ENCODE measurements around the gene RAD51B. TPM values are rescaled to one million over a fixed set of nuclear protein-coding genes. Genes with fewer than 3 reads are reported as not detected.

RAD51B gene
- total RNA-seq, 1 experiment from 2014 or later, result 23.3 TPM

DNA sequence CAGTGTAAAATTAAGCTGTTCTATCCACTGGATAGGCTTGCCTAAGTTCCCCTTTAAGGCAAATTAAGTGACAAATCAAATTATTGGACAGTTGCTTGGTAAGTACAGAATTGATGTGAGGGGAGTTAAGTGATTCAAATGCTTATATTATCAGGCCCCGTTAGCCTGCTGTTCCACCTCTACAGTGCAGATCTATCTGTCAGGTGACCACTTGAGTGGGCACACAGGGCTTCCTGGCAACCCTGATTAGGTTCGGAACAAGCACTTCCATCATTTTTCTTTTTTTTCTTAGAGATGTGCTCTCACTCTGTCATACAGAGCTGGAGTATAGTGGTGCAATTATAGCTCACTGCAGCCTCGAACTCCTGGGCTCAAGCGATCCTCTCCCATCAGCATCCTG lies 453.8 kb downstream of the RAD51B start:
- BruUV-seq (replicated peaks), result no TSS peak
- H3K36me3 ChIP-seq (ENCODE audit: insufficient read depth, low read length, poor library complexity, severe bottlenecking), result no peaks in the 10 kb centered on the region
- TF ChIP-seq, protein P1, sequence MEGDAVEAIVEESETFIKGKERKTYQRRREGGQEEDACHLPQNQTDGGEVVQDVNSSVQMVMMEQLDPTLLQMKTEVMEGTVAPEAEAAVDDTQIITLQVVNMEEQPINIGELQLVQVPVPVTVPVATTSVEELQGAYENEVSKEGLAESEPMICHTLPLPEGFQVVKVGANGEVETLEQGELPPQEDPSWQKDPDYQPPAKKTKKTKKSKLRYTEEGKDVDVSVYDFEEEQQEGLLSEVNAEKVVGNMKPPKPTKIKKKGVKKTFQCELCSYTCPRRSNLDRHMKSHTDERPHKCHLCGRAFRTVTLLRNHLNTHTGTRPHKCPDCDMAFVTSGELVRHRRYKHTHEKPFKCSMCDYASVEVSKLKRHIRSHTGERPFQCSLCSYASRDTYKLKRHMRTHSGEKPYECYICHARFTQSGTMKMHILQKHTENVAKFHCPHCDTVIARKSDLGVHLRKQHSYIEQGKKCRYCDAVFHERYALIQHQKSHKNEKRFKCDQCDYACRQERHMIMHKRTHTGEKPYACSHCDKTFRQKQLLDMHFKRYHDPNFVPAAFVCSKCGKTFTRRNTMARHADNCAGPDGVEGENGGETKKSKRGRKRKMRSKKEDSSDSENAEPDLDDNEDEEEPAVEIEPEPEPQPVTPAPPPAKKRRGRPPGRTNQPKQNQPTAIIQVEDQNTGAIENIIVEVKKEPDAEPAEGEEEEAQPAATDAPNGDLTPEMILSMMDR (conservative IDR thresholded peaks at IDR 0.05; ENCODE audit: low read depth, low read length), result no peak
- TF ChIP-seq EZH2 (IDR thresholded peaks at IDR 0.05; ENCODE audit: borderline replicate concordance, low read depth, low read length, poor library complexity, severe bottlenecking), result no peak
- intact Hi-C loops (cut with micrococcal nuclease; ENCODE audit: unreplicated experiment), result no loop called here
- H3K27me3 ChIP-seq (replicated peaks; ENCODE audit: insufficient read depth, low read depth, low read length, poor library complexity), result no peaks in the 10 kb centered on the region
- POLR2A ChIA-PET (ENCODE audit: low non-redundant PET), result no interaction called here
- no peaks in the 10 kb centered on the region for H3K9me3 ChIP-seq (ENCODE audit: low read depth, low read length, poor library complexity, severe bottlenecking)
- peaks cover 8% of the 10 kb centered on the region for H3K4me1 ChIP-seq (ENCODE audit: insufficient read depth, low read length, poor library complexity, severe bottlenecking)
- DNase-seq (ENCODE audit: low spot score), result no peak
- CTCF ChIA-PET, result no interaction called here
- H3K4me3 ChIP-seq (ENCODE audit: low read depth, low read length, poor library complexity, severe bottlenecking), result no peak overlapping the region
- no peak overlapping the region for H3K27ac ChIP-seq (ENCODE audit: low read depth, low read length, poor library complexity, severe bottlenecking)

DNA sequence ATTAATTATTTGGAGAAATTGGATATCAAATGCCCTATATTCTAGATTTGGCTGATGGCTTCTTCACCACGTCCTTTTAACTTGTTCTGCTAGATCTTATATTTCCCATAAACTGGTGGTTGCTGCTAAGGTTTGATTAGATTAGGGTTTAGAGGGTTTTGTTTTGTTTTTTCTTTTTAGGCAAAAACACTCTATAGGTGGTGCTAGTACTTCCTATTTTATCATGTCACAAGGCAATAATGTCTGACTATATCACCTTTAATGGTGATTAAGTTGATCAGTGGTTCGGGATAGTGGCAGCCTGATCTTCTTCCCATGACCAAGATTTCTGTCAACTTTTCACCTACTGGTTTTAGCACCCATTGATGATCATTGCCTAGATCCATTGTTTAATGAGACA lies 455.1 kb downstream of the RAD51B start:
- POLR2A ChIA-PET (ENCODE audit: low non-redundant PET), result no interaction called here
- Histone ChIP-seq H3K36me3 (ENCODE audit: insufficient read depth, low read length, poor library complexity, severe bottlenecking) (no peaks in the 10 kb centered on the region), H3K27ac (ENCODE audit: low read depth, low read length, poor library complexity, severe bottlenecking) (no peak overlapping the region), H3K4me3 (ENCODE audit: low read depth, low read length, poor library complexity, severe bottlenecking) (no peak overlapping the region), H3K27me3 (replicated peaks; ENCODE audit: insufficient read depth, low read depth, low read length, poor library complexity) (no peaks in the 10 kb centered on the region), H3K4me1 (ENCODE audit: insufficient read depth, low read length, poor library complexity, severe bottlenecking) (no peaks in the 10 kb centered on the region), H3K9me3 (ENCODE audit: low read depth, low read length, poor library complexity, severe bottlenecking) (no peaks in the 10 kb centered on the region)
- intact Hi-C loops (cut with micrococcal nuclease; ENCODE audit: unreplicated experiment), result no loop called here
- BruUV-seq (replicated peaks), result no TSS peak
- no peak for TF ChIP-seq EZH2 (IDR thresholded peaks at IDR 0.05; ENCODE audit: borderline replicate concordance, low read depth, low read length, poor library complexity, severe bottlenecking)
- TF ChIP-seq, protein P1 (conservative IDR thresholded peaks at IDR 0.05; ENCODE audit: low read depth, low read length), result no peak; the same call in 1 of the 2 replicates
- CTCF ChIA-PET, result no interaction called here
- no peak for DNase-seq (ENCODE audit: low spot score)

DNA sequence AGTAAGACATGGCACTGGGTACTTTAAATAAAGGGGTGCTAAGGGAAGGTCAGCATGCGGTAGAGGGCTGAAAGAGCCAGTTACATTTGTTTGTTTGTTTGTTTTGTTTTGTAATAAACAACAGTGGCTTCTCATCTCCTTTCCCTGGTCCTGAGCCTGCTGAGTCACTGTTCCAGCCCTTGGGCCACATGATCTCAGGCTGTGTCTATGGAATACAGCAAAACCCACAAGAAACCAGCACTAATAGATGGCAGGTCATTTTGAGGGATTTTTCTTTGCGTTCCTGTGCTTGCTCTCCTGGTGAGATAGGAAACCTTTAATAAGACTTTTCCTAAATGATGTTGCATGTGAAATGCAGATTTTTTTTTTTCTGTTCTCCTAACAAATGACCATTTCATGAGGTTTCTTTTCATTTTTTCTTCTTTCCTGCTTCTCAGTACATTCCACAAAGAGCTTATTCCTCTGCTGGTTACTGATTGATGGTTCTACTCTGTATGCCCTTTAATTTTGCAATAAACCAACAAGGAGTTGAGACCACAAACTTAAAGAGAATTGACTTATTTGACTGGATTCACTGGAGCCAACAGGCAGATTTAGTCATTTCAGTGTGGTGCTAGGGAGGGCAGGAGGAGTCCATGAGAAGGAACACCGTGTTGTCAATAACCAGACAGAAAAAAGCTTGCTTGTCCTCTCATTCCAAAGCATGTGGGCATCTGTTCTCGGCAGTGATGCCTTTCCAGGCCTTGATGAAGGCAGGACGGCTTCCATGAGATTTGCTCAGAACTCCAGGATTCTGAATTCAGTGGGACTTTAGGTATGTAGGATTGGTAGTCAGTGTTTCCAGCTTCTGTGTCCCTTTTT lies 459.2 kb downstream of the RAD51B start:
- Histone ChIP-seq H3K4me3 (ENCODE audit: low read depth, low read length, poor library complexity, severe bottlenecking) (no peak overlapping the region), H3K4me1 (ENCODE audit: insufficient read depth, low read length, poor library complexity, severe bottlenecking) (no peaks in the 10 kb centered on the region), H3K9me3 (ENCODE audit: low read depth, low read length, poor library complexity, severe bottlenecking) (no peaks in the 10 kb centered on the region), H3K27ac (ENCODE audit: low read depth, low read length, poor library complexity, severe bottlenecking) (no peak overlapping the region), H3K36me3 (ENCODE audit: insufficient read depth, low read length, poor library complexity, severe bottlenecking) (no peaks in the 10 kb centered on the region), H3K27me3 (replicated peaks; ENCODE audit: insufficient read depth, low read depth, low read length, poor library complexity) (no peaks in the 10 kb centered on the region)
- ChIA-PET CTCF (no interaction called here), POLR2A (ENCODE audit: low non-redundant PET) (no interaction called here)
- no TSS peak for BruUV-seq (replicated peaks)
- no peak for DNase-seq (ENCODE audit: low spot score)
- intact Hi-C loops (cut with micrococcal nuclease; ENCODE audit: unreplicated experiment), result no loop called here
- no peak for TF ChIP-seq EZH2 (IDR thresholded peaks at IDR 0.05; ENCODE audit: borderline replicate concordance, low read depth, low read length, poor library complexity, severe bottlenecking)
- TF ChIP-seq, protein P1 (conservative IDR thresholded peaks at IDR 0.05; ENCODE audit: low read depth, low read length), result no peak

Data from A673 (cell line).